ENCODE results near the gene ANP32E.

- TF ChIP-seq CTCF (IDR thresholded peaks at IDR 0.05), result no peak
- no peak for TF ChIP-seq MEF2A (IDR thresholded peaks at IDR 0.05; ENCODE audit: borderline replicate concordance, low read depth)
- no peak for TF ChIP-seq REST (IDR thresholded peaks at IDR 0.05; ENCODE audit: low read depth, low read length)
- no peak for TF ChIP-seq MAX (IDR thresholded peaks at IDR 0.05; ENCODE audit: low read depth)
- no peak for TF ChIP-seq POLR2AphosphoS5 (IDR thresholded peaks at IDR 0.05; ENCODE audit: low read depth, low read length)
- no peak for TF ChIP-seq RFX5 (IDR thresholded peaks at IDR 0.05; ENCODE audit: low read length)
- no peak for TF ChIP-seq EZH2phosphoT487 (IDR thresholded peaks at IDR 0.05; ENCODE audit: borderline replicate concordance, low read depth)
- TF ChIP-seq JUND (IDR thresholded peaks at IDR 0.05), result no peak
Measured at GRCh38 chr1:150182247-150182646, 53.7 kb downstream of the ANP32E start.

Data from SK-N-SH (cell line).